ENCODE data around the gene MGA. TPM values are rescaled to one million over a fixed set of nuclear protein-coding genes. Genes with fewer than 3 reads are reported as not detected.
"Not testable (repeated sequence)": the region's sequence is repeated elsewhere in the genome, so short reads cannot be mapped to it uniquely, and the experiment has no call there.

Gene MGA
- total RNA-seq, 1 donor from 2014 or later, result 25.3 TPM

DNA sequence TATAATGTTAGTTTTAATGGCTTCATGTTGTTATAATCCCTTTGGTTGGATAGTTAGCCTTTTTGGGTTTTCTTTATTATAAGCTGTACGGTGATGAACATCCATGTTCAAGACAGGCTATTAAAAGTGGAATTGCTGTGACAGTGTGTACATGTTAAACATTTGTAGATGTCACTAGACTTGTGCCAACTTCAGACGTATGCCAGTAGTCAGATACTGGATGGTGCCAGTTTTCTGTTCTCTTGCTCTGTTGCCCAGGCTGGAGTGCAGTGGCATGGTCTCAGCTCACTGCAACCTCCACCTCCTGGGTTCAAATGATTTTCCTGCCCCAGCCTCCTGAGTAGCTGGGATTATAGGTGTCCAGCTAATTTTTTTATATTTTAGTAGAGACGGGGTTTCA, 54.1 kb downstream of the MGA start:
- intact Hi-C loops (cut with DNase I), result no loop called here
- DNase-seq (ENCODE audit: low spot score in 2 of 2), result no peak
- Histone ChIP-seq H3K27ac (no peak overlapping the region), H3K27me3 (no peaks in the 10 kb centered on the region), H3K36me3 (peaks cover 9 to 39% of the 10 kb centered on the region in 2 donors), H3K4me3 (no peak overlapping the region), H3K4me1 (peaks cover 0 to 5% of the 10 kb centered on the region in 2 donors), H3K9me3 (no peaks in the 10 kb centered on the region)
- TF ChIP-seq, protein P1, sequence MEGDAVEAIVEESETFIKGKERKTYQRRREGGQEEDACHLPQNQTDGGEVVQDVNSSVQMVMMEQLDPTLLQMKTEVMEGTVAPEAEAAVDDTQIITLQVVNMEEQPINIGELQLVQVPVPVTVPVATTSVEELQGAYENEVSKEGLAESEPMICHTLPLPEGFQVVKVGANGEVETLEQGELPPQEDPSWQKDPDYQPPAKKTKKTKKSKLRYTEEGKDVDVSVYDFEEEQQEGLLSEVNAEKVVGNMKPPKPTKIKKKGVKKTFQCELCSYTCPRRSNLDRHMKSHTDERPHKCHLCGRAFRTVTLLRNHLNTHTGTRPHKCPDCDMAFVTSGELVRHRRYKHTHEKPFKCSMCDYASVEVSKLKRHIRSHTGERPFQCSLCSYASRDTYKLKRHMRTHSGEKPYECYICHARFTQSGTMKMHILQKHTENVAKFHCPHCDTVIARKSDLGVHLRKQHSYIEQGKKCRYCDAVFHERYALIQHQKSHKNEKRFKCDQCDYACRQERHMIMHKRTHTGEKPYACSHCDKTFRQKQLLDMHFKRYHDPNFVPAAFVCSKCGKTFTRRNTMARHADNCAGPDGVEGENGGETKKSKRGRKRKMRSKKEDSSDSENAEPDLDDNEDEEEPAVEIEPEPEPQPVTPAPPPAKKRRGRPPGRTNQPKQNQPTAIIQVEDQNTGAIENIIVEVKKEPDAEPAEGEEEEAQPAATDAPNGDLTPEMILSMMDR (IDR thresholded peaks at IDR 0.05), result no peak

DNA sequence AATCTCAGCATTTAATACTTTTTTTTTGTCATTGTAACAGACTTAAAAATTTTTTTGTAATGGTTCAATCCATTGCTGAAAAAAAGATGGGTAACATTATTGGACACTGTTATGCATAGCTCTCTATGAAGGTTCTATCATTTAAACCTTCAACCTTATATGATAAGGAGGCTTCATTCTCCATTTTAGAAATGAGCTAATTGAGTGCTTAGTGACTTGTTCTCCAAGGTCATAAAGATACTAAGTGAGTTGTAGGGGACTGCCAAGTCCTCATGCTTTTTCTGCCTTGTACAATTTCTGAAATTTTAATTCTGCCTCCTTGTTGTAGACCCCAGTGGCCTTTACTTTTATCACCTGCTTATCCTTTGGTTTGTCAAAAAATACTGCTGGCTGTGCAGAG, 56.7 kb downstream of the MGA start:
- peaks cover 0 to 14% of the 10 kb centered on the region in 2 donors for H3K36me3 ChIP-seq
- H3K27me3 ChIP-seq, result no peaks in the 10 kb centered on the region
- peaks cover 0 to 5% of the 10 kb centered on the region in 2 donors for H3K4me1 ChIP-seq
- H3K4me3 ChIP-seq, result no peak overlapping the region
- intact Hi-C loops (cut with DNase I), result no loop called here
- H3K27ac ChIP-seq, result no peak overlapping the region
- no peaks in the 10 kb centered on the region for H3K9me3 ChIP-seq
- TF ChIP-seq, protein P1 (IDR thresholded peaks at IDR 0.05), result no peak
- no peak for DNase-seq (ENCODE audit: low spot score in 2 of 2)

DNA sequence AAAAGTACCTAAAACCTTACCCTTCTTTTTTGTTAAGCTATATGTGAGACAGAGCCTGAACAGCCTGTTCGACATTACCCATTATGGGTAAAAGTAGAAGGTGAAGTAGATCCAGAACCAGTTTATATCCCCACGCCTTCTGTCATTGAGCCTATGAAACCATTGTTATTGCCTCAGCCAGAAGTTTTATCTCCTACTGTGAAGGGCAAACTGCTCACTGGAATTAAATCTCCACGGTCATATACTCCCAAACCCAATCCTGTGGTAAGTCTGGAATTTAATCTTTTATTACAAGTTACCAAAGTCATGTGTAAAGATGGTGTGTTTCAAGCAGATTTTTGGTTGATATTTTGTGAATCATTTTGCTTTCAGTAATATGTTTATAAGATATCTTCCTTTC, 66.9 kb downstream of the MGA start:
- intact Hi-C loops (cut with DNase I), result no loop called here
- no peak for DNase-seq (ENCODE audit: low spot score in 2 of 2)

DNA sequence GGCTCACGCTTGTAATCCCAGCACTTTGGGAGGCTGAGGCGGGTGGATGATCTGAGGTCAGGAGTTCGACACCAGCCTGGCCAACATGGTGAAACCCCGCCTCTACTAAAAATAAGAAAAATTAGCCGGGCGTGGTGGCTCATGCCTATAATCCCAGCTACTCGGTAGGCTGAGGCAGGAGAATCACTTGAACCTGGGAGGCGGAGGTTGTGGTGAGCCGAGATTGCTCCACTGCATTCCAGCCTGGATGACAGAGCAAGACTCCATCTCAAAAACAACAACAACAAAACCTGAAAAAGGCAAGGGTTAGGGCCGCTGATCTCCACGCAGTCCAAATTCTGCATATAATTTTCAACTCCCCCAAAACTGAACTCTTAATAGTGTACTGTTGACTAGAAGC, 67.9 kb downstream of the MGA start:
- H3K36me3 ChIP-seq, result peaks cover 4 to 22% of the 10 kb centered on the region in 2 donors
- H3K9me3 ChIP-seq; H3K27ac ChIP-seq; intact Hi-C loops (cut with DNase I); H3K4me1 ChIP-seq; H3K27me3 ChIP-seq; H3K4me3 ChIP-seq; DNase-seq (ENCODE audit: low spot score in 2 of 2): not testable (repeated sequence)

More for the DNA sequence above, 66.9 kb downstream of the MGA start:
- H3K4me3 ChIP-seq, result no peak overlapping the region
- H3K27ac ChIP-seq, result no peak overlapping the region
- TF ChIP-seq, protein P1 (IDR thresholded peaks at IDR 0.05), result no peak
- no peaks in the 10 kb centered on the region for H3K9me3 ChIP-seq
- no peaks in the 10 kb centered on the region for H3K4me1 ChIP-seq
- no peaks in the 10 kb centered on the region for H3K27me3 ChIP-seq
- H3K36me3 ChIP-seq, result peaks cover 4 to 22% of the 10 kb centered on the region in 2 donors

DNA sequence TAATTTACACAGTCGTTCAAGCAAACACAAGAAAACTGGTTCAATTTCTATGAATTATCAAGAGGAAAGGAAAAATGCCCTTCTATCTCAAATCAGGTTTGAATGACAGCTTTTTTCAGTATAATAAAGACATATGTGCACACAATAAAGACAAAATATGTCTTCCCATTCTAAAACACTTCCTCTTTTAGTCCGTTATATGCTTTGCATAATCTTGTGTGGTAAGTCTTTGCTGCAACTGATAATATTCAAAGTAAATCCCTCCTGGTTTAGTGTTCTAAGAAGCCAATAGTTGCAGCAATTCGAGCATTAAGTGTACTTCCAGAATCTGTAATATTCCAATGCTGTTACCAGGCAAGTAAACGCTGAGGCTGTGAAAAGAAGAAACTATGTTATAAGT, 70.3 kb downstream of the MGA start:
- intact Hi-C loops (cut with DNase I), result no loop called here
- no peaks in the 10 kb centered on the region for H3K9me3 ChIP-seq
- H3K4me1 ChIP-seq, result no peaks in the 10 kb centered on the region
- no peak overlapping the region for H3K27ac ChIP-seq
- H3K36me3 ChIP-seq, result peaks cover 18 to 33% of the 10 kb centered on the region in 2 donors
- TF ChIP-seq, protein P1 (IDR thresholded peaks at IDR 0.05), result no peak
- no peak overlapping the region for H3K4me3 ChIP-seq
- no peak for DNase-seq (ENCODE audit: low spot score in 2 of 2)
- H3K27me3 ChIP-seq, result no peaks in the 10 kb centered on the region

DNA sequence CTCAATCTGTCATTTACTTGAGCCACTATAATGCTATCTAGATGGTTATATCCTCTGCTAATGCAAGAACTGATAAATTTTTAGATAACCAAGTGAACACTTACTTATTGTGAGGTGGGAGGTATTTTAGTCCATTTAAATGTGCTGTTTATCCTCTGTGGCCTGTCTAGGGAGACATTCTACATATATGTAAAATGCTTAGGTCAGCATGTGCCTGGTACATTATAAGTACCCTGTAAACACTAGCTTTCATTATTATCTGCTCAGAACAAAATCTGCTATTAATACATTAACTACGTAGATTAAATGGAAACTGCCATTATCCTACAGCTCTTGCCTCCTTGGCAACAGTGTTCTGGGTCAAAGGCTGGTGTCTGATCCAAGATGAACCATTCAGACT, 72.3 kb downstream of the MGA start:
- H3K9me3 ChIP-seq, result no peaks in the 10 kb centered on the region
- H3K4me1 ChIP-seq, result no peaks in the 10 kb centered on the region
- peaks cover 34 to 52% of the 10 kb centered on the region in 2 donors for H3K36me3 ChIP-seq
- no peak overlapping the region for H3K4me3 ChIP-seq
- H3K27me3 ChIP-seq, result no peaks in the 10 kb centered on the region
- intact Hi-C loops (cut with DNase I), result no loop called here
- no peak for DNase-seq (ENCODE audit: low spot score in 2 of 2)
- TF ChIP-seq, protein P1 (IDR thresholded peaks at IDR 0.05), result no peak
- H3K27ac ChIP-seq, result no peak overlapping the region

Measured in ascending aorta (tissue), 2 donors.